DOHH2 (cell line): Measurements from ENCODE around the gene MKX.

Source experiments
- H3F3A ChIP-seq: fragments of 200-600 bp; sonication (generic), shearing (Covaris generic); 2 replicates; pipeline ENCODE4 v1.6.0; 2016; ENCODE audit warnings: antibody characterized with exemption, mild to moderate bottlenecking; ENCODE audit not compliant: control insufficient read depth, insufficient read depth
- H3K27ac ChIP-seq: fragments of 200-600 bp; sonication (generic); 2 replicates; pipeline ENCODE4 v1.5.1; 2014; ENCODE audit warnings: low read depth, mild to moderate bottlenecking, low read length, moderate library complexity
- H3K27me3 ChIP-seq: fragments of 200-600 bp; sonication (generic); 2 replicates; pipeline ENCODE4 v1.6.1; 2014; ENCODE audit warnings: mild to moderate bottlenecking, low read length, mixed read lengths; ENCODE audit not compliant: control insufficient read depth
- H3K36me3 ChIP-seq: fragments of 200-600 bp; sonication (generic); 2 replicates; pipeline ENCODE4 v1.6.1; 2014; ENCODE audit warnings: mild to moderate bottlenecking, low read length, moderate library complexity, mixed read lengths; ENCODE audit not compliant: control insufficient read depth
- H3K4me1 ChIP-seq: fragments of 200-600 bp; sonication (generic); 2 replicates; pipeline ENCODE4 v1.6.1; 2014; ENCODE audit warnings: mild to moderate bottlenecking, low read length, mixed read lengths; ENCODE audit not compliant: control insufficient read depth
- H3K4me2 ChIP-seq: fragments of 200-600 bp; sonication (generic); 2 replicates; pipeline ENCODE4 v1.6.0; 2014; ENCODE audit warnings: mild to moderate bottlenecking, low read length, moderate library complexity
- H3K4me3 ChIP-seq: fragments of 200-600 bp; sonication (generic); 2 replicates; pipeline ENCODE4 v1.5.1; 2014; ENCODE audit warnings: mild to moderate bottlenecking, low read length, mixed read lengths
- H3K79me2 ChIP-seq: fragments of 200-600 bp; sonication (generic); 2 replicates; pipeline ENCODE4 v1.6.1; 2014; ENCODE audit warnings: mild to moderate bottlenecking, low read length, mixed read lengths; ENCODE audit not compliant: control insufficient read depth
- H3K9me2 ChIP-seq: fragments of 200-600 bp; sonication (generic); replicated peaks from 2 replicates; pipeline ENCODE4 v1.6.1; 2014; ENCODE audit warnings: mild to moderate bottlenecking, low read length, mixed read lengths; ENCODE audit not compliant: control insufficient read depth
- H3K9me3 ChIP-seq: fragments of 200-600 bp; sonication (generic); 2 replicates; pipeline ENCODE4 v1.6.1; 2014; ENCODE audit warnings: antibody characterized with exemption, low read length, mixed read lengths; ENCODE audit not compliant: control insufficient read depth, insufficient read depth
- H4K20me1 ChIP-seq: fragments of 200-600 bp; sonication (generic); 2 replicates; pipeline ENCODE4 v1.6.0; 2014; ENCODE audit warnings: low read depth, mild to moderate bottlenecking, antibody characterized with exemption, low read length, moderate library complexity; ENCODE audit not compliant: control insufficient read depth, insufficient read depth
- EZH2phosphoT487 ChIP-seq: fragments of 200-600 bp; sonication (generic); IDR thresholded peaks from 2 replicates; pipeline ENCODE4 v1.6.1; 2017; ENCODE audit warnings: borderline replicate concordance, mild to moderate bottlenecking, antibody characterized with exemption, low read length, moderate library complexity, mixed read lengths
- TF ChIP-seq, protein P1 (sequence below): fragments of 200-600 bp; sonication (generic); IDR thresholded peaks from one replicate; pipeline ENCODE4 v1.5.1; 2014; ENCODE audit warnings: antibody characterized with exemption, mild to moderate bottlenecking, low read depth, low read length; ENCODE audit not compliant: poor library complexity, severe bottlenecking

MKX gene

DNA sequence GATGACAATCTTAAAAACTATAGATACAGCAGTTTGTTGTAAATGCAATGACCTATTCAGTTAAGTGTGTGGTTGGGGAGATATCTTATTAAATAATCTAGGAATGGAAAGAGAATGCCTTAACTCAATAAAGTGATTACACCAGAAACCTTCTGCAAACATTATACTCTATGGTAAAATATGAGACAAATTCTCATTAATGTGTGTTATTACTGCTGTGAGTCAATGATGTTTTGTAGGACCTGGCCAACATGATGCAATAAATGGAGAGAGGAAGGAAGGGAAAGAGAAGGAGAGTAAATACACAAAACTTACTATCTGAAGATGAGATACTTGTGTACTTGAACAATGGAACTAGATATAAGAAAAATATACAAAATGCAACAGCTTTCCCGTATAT is 25.1 kb downstream of the MKX start:
- Histone ChIP-seq H3K27me3 (no peaks in the 10 kb centered on the region; the same call in 1 of the 2 replicates), H4K20me1 (no peaks in the 10 kb centered on the region), H3K27ac (no peak overlapping the region), H3K4me3 (no peak overlapping the region), H3K79me2 (no peaks in the 10 kb centered on the region), H3K4me1 (peaks cover 22% of the 10 kb centered on the region), H3K36me3 (no peaks in the 10 kb centered on the region), H3K9me3 (no peaks in the 10 kb centered on the region), H3K4me2 (no peak overlapping the region), H3F3A (0 out of 2 replicates have a peak, but pooled peaks cover 4% of the 10 kb centered on the region), H3K9me2 (no peaks in the 10 kb centered on the region)
- TF ChIP-seq, protein P1, sequence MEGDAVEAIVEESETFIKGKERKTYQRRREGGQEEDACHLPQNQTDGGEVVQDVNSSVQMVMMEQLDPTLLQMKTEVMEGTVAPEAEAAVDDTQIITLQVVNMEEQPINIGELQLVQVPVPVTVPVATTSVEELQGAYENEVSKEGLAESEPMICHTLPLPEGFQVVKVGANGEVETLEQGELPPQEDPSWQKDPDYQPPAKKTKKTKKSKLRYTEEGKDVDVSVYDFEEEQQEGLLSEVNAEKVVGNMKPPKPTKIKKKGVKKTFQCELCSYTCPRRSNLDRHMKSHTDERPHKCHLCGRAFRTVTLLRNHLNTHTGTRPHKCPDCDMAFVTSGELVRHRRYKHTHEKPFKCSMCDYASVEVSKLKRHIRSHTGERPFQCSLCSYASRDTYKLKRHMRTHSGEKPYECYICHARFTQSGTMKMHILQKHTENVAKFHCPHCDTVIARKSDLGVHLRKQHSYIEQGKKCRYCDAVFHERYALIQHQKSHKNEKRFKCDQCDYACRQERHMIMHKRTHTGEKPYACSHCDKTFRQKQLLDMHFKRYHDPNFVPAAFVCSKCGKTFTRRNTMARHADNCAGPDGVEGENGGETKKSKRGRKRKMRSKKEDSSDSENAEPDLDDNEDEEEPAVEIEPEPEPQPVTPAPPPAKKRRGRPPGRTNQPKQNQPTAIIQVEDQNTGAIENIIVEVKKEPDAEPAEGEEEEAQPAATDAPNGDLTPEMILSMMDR = no peak
- no peak for TF ChIP-seq EZH2phosphoT487

GRCh38 chr10:27719052-27719451 is 26.6 kb downstream of the MKX start:
- no peak overlapping the region for H3K27ac ChIP-seq

DNA sequence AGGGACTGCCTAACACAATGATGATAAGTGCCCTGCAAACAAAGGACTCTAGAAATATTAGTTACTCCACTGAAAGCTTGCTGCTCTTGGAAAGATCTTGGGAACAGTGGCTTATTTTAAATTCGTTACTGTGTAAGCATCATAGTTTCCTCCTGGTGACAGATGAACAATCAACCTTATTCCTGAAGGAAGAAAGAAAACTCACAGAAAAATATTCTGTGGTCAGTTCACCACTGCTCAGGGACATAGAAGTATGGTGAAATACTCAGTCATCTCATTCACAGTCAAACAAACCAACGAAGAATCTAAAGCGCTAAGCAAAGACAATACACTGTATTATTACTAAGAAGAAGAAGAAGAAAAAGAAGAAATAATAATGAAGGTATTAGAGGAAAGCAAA is 27.8 kb downstream of the MKX start:
- no peak overlapping the region for H3K4me3 ChIP-seq
- H3K36me3 ChIP-seq = no peaks in the 10 kb centered on the region
- TF ChIP-seq, protein P1 = no peak
- no peaks in the 10 kb centered on the region; the same call in 1 of the 2 replicates for H3K27me3 ChIP-seq
- no peaks in the 10 kb centered on the region for H3K9me3 ChIP-seq
- H3K4me1 ChIP-seq = no peaks in the 10 kb centered on the region
- no peaks in the 10 kb centered on the region for H3K9me2 ChIP-seq
- H3K79me2 ChIP-seq = no peaks in the 10 kb centered on the region
- H3K27ac ChIP-seq = no peak overlapping the region
- no peak overlapping the region for H3K4me2 ChIP-seq
- H4K20me1 ChIP-seq = no peaks in the 10 kb centered on the region
- H3F3A ChIP-seq = no peaks in the 10 kb centered on the region

More at GRCh38 chr10:27719052-27719451, 26.6 kb downstream of the MKX start:
- H3K4me3 ChIP-seq = no peak overlapping the region
- H3K79me2 ChIP-seq = no peaks in the 10 kb centered on the region
- no peaks in the 10 kb centered on the region; the same call in 1 of the 2 replicates for H3K27me3 ChIP-seq
- H3F3A ChIP-seq = no peaks in the 10 kb centered on the region
- peaks cover 7% of the 10 kb centered on the region for H3K4me1 ChIP-seq
- H3K9me2 ChIP-seq = no peaks in the 10 kb centered on the region
- H3K9me3 ChIP-seq = no peaks in the 10 kb centered on the region
- no peaks in the 10 kb centered on the region for H4K20me1 ChIP-seq
- no peaks in the 10 kb centered on the region for H3K36me3 ChIP-seq
- TF ChIP-seq, protein P1 = no peak
- TF ChIP-seq EZH2phosphoT487 = no peak
- H3K4me2 ChIP-seq = no peak overlapping the region
